HEK293T (cell line): ENCODE measurements around the gene ZNF577.

Experiments used
- CTCF ChIA-PET: fragments of 350-600 bp; formaldehyde crosslinking; extraction: SDS; loops from one replicate; lab custom pipeline; 2021; ENCODE audit warnings: antibody characterized with exemption, inconsistent platforms; lab: Yijun Ruan, JAX
- POLR2A ChIA-PET: fragments of 350-600 bp; formaldehyde crosslinking; extraction: SDS; loops from one replicate; lab custom pipeline; 2020; ENCODE audit warnings: antibody characterized with exemption, inconsistent platforms; lab: Yijun Ruan, JAX
- DNase-seq: peaks from one replicate; pipeline ENCODE4 v3.0.0; 2012; ENCODE audit warnings: mixed read lengths; ENCODE audit errors: extremely low spot score
- ARNT ChIP-seq: fragments of 450-650 bp; IDR thresholded peaks from 2 replicates; pipeline ENCODE4 v1.6.1; 2017; ENCODE audit warnings: mild to moderate bottlenecking
- BHLHE40 ChIP-seq: fragments of 450-650 bp; IDR thresholded peaks from 2 replicates; pipeline ENCODE4 v1.6.1; 2016; ENCODE audit warnings: mild to moderate bottlenecking, moderate library complexity, borderline replicate concordance
- CTBP1 ChIP-seq: fragments of 450-650 bp; IDR thresholded peaks from 2 replicates; pipeline ENCODE4 v1.6.1; 2016; ENCODE audit warnings: borderline replicate concordance
- ELF4 ChIP-seq: fragments of 450-650 bp; IDR thresholded peaks from 2 replicates; pipeline ENCODE4 v1.6.1; 2017; ENCODE audit warnings: antibody characterized with exemption
- FOXA1 ChIP-seq: fragments of 450-650 bp; IDR thresholded peaks from 2 replicates; pipeline ENCODE4 v1.6.1; 2016; ENCODE audit warnings: mild to moderate bottlenecking
- FOXK2 ChIP-seq: fragments of 450-650 bp; IDR thresholded peaks from 2 replicates; pipeline ENCODE4 v1.6.1; 2016; ENCODE audit warnings: mild to moderate bottlenecking
- FOXM1 ChIP-seq: fragments of 450-650 bp; IDR thresholded peaks from 2 replicates; pipeline ENCODE4 v1.6.1; 2017; ENCODE audit warnings: mild to moderate bottlenecking, borderline replicate concordance
- HDGF ChIP-seq: fragments of 450-650 bp; IDR thresholded peaks from 2 replicates; pipeline ENCODE4 v1.6.1; 2017; ENCODE audit warnings: antibody characterized with exemption, borderline replicate concordance
- L3MBTL2 ChIP-seq: fragments of 450-650 bp; conservative IDR thresholded peaks from 2 replicates; pipeline ENCODE4 v1.6.1; 2016; ENCODE audit warnings: mild to moderate bottlenecking
- LEF1 ChIP-seq: fragments of 450-650 bp; IDR thresholded peaks from 2 replicates; pipeline ENCODE4 v1.6.1; 2017; ENCODE audit warnings: mild to moderate bottlenecking, borderline replicate concordance
- NFRKB ChIP-seq: fragments of 450-650 bp; IDR thresholded peaks from 2 replicates; pipeline ENCODE4 v1.6.1; 2016; ENCODE audit warnings: mild to moderate bottlenecking, moderate library complexity
- SP1 ChIP-seq: fragments of 450-650 bp; IDR thresholded peaks from 2 replicates; pipeline ENCODE4 v1.6.1; 2017
- SUZ12 ChIP-seq: fragments of 450-650 bp; IDR thresholded peaks from 2 replicates; pipeline ENCODE4 v1.6.1; 2016; ENCODE audit warnings: mild to moderate bottlenecking
- TARDBP ChIP-seq: fragments of 450-650 bp; IDR thresholded peaks from 2 replicates; pipeline ENCODE4 v1.6.1; 2016
- ZNF384 ChIP-seq: fragments of 450-650 bp; IDR thresholded peaks from 2 replicates; pipeline ENCODE4 v1.6.1; 2016
- TF ChIP-seq, protein P1 (sequence below): fragments of 450-650 bp; IDR thresholded peaks from 2 replicates; pipeline ENCODE4 v1.6.1; 2016

The ZNF577 gene

DNA sequence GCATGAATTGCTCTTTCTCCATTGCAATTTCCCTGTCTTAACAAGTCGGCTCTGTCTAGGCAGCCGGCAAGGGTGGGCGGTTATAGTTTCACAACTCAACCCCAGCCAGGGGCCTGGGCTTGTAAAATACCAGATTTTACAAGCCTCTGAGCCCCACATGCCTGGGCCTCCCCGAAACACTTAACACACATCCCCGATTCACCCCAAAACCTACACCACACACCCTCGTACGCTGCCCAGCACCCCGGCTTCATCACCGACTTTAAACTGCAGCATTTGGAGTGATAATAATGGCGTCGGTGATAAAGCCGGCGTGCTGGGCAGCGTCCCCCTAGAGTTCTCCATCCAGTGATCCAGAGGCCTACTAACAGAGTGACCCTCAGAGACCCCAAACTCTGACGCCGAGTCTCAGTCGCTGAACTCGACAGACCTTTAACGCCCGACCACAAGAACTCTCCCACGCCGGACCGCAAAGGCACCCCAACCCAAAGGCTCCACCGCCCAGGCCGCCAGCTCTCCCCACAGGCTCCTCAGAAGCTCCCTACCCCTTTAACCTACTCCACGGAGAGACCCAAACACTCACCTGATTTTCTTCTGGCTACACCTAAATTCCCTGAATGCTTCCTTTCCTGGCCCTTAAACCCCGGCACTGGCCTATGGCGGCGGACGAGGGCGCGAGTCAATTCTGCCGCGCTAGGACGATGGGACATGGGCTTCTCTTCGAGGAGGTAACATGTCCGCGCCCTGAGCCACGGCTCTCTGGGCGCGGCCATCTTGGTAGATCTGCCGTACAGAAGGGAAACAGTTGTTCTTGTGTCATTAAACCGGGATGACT, 16.8 kb upstream of the ZNF577 start, which contains the start of gene ZNF649:
Gene ZNF649, minus strand, starts transcription at position 687 of the 835 bp plus-strand sequence. CDS start 4,910 bp downstream, outside the sequence.
- DNase-seq, result peak; percentile 84
- POLR2A ChIA-PET, result no interaction called here
- CTCF ChIA-PET, result no interaction called here
- no peak for TF ChIP-seq TARDBP
- TF ChIP-seq L3MBTL2, result peak; percentile 94

DNA sequence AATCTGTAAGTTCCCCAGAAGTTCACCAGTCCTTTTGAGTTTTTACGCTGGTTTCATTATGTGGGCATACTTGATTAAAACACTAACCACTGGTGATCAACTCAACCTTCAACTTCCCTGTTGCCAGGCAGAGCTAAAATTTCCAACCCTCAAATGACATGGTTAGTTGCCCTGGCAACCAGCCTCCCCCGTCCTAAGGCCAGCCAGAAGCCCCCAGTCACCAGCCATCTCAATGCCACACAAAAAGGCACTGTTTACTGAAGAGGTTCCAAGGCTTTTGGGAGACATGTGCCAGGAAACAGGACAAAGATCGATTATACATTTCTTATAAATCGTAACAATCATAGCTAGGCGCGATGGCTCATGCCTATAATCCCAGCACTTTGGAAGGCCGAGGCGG, 15.4 kb upstream of the ZNF577 start:
- TF ChIP-seq SUZ12 (no peak), FOXA1 (no peak), LEF1 (no peak), L3MBTL2 (no peak), FOXM1 (no peak), NFRKB (no peak), ZNF384 (no peak), SP1 (no peak), FOXK2 (no peak), CTBP1 (no peak), BHLHE40 (no peak), ARNT (no peak), HDGF (no peak), TARDBP (no peak)
- TF ChIP-seq, protein P1, sequence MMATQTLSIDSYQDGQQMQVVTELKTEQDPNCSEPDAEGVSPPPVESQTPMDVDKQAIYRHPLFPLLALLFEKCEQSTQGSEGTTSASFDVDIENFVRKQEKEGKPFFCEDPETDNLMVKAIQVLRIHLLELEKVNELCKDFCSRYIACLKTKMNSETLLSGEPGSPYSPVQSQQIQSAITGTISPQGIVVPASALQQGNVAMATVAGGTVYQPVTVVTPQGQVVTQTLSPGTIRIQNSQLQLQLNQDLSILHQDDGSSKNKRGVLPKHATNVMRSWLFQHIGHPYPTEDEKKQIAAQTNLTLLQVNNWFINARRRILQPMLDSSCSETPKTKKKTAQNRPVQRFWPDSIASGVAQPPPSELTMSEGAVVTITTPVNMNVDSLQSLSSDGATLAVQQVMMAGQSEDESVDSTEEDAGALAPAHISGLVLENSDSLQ, result no peak
- POLR2A ChIA-PET, result no interaction called here
- no peak for DNase-seq
- CTCF ChIA-PET, result no interaction called here

DNA sequence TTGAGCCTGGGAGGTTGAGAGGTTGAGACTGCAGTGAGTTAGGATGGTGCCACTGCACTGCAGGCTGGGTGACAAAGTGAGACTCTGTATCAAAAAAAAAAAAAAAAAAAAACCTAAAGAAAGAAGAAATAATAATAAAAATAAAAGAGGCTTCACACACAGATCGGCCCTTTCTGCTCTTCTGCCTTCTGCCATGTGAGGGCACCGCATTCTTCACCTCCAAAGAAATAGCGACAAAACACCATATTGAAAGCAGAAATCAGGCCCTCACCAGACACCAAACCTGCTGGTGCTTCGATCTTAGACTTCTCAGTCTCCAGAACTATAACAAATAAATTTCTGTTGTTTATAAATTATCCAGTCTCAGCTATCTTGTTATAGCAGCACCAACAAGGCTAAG, 14.1 kb upstream of the ZNF577 start:
- CTCF ChIA-PET, result no interaction called here
- POLR2A ChIA-PET, result no interaction called here
- no peak for DNase-seq
- TF ChIP-seq FOXA1, result no peak
- TF ChIP-seq, protein P1, result no peak
- no peak for TF ChIP-seq SP1
- no peak for TF ChIP-seq FOXK2
- TF ChIP-seq LEF1, result no peak
- TF ChIP-seq ELF4, result no peak
- no peak for TF ChIP-seq NFRKB
- TF ChIP-seq ZNF384, result no peak
- TF ChIP-seq HDGF, result no peak
- TF ChIP-seq CTBP1, result no peak
- TF ChIP-seq ARNT, result no peak
- TF ChIP-seq FOXM1, result no peak
- TF ChIP-seq SUZ12, result no peak
- no peak for TF ChIP-seq BHLHE40
- no peak for TF ChIP-seq L3MBTL2
- TF ChIP-seq TARDBP, result no peak

DNA sequence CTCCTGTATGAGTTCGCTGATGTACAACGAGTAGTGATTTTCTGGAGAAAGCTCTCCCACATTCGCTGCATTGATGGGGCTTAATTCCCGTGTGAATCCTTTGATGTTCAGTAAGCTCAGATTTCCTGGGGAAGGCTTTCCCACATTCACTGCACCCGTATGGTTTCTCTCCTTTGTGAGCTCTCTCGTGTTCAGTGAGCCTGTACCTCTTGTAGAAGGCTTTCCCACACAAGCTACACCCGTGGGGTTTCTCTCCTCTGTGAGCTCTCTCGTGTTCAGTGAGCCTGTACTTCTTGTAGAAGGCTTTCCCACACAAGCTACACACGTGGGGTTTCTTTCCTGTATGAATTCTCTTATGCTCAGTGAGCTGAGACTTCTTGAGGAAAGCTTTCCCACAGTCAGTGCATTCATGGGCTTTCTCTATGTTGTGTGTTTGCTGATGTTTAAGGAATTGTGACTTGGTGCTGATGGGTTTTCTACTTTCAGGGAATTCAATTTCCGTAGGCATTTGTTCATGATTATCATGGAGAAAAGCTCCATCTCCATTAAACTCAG, 3.5 kb upstream of the ZNF577 start:
- ChIA-PET CTCF (no interaction called here), POLR2A (no interaction called here)
- TF ChIP-seq CTBP1 (no peak), ZNF384 (no peak), FOXA1 (no peak), SP1 (no peak), LEF1 (no peak), FOXM1 (no peak), TARDBP (no peak), L3MBTL2 (no peak), SUZ12 (no peak), FOXK2 (no peak), ELF4 (no peak), HDGF (no peak), NFRKB (no peak), BHLHE40 (no peak), ARNT (no peak)
- TF ChIP-seq, protein P1, result no peak
- no peak for DNase-seq

DNA sequence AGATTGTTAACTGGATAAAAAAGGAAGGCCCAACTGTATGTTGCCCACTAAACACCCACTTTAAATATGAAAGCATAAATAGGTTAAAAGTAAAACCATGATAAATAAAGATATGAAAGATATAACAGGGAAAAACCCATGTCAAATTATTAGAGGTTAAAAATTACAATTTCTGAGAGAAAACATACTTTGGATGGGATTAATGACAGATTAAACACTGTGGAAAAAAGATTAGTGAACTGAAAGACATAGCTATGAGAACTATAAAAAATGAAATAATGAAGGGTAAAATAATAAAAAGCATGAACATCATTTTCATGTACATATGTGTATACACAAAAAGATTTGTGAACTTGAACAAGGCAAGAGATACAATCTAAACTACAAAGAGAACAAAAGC, 2.2 kb upstream of the ZNF577 start:
- CTCF ChIA-PET, result no interaction called here
- DNase-seq, result no peak
- TF ChIP-seq BHLHE40 (no peak), FOXA1 (no peak), FOXM1 (no peak), FOXK2 (no peak), NFRKB (no peak), HDGF (no peak), SUZ12 (no peak), ELF4 (no peak), ZNF384 (no peak), LEF1 (no peak)
- POLR2A ChIA-PET, result no interaction called here

DNA sequence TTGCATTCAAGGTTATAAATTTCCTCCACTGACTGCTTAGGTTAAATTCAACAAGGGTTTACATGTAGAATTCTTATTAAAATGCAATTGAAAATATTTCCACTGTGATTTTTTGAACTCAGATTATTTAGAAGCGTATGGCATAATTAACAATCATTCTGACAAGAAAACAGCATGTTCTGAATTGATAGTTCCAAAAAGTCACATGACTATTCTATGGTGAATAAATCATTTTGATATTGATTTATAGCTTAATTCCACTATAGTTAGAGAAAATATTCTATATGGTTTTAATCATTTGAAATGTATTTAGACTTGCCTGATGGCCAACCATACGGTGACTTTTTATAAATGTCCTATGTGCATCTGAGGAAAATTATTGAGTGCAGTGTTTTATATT, 3.0 kb downstream of the ZNF577 start:
- POLR2A ChIA-PET, result no interaction called here
- no peak for DNase-seq
- TF ChIP-seq FOXA1, result no peak
- no peak for TF ChIP-seq FOXM1
- TF ChIP-seq FOXK2, result no peak
- TF ChIP-seq CTBP1, result no peak
- no peak for TF ChIP-seq ARNT
- no peak for TF ChIP-seq LEF1
- no peak for TF ChIP-seq ELF4
- TF ChIP-seq NFRKB, result no peak
- no peak for TF ChIP-seq BHLHE40
- no peak for TF ChIP-seq SP1
- TF ChIP-seq ZNF384, result no peak
- TF ChIP-seq, protein P1, result no peak
- no peak for TF ChIP-seq SUZ12
- no peak for TF ChIP-seq TARDBP
- no peak for TF ChIP-seq L3MBTL2
- no peak for TF ChIP-seq HDGF
- CTCF ChIA-PET, result no interaction called here
